Measurements from ENCODE around the gene TBC1D9.

The TBC1D9 gene

DNA sequence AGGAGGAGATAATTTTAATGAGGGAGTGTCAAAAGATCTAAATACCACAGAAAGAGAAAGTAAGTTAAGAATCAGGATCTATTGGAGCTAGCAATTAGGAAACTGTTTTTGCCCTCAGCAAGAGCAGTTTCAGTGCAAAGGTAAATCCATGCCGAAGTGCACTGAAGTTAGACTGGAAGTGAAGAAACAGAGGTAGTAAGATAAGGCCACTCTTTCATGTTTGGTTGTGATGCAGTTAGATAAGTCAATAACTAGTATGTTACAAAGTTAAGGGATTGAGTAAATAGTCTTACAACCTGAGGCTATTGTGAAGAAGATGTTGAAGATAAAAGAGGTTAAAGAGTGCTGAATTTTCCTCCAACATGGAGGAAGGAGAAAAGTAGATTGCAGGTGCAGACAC, 140.7 kb downstream of the TBC1D9 start:
- no CpG with 5 or more reads among the region's 1 CpG for WGBS, 2 donors (ENCODE audit: extremely low coverage in 2 of 2, insufficient read length in 2 of 2, insufficient replicate concordance in 1 of 2)
- no peaks in the 10 kb centered on the region for H3K36me3 ChIP-seq (replicated peaks in 1 of 2; ENCODE audit: control insufficient read depth in 2 of 2, insufficient read depth in 2 of 2, low read length in 2 of 2)

DNA sequence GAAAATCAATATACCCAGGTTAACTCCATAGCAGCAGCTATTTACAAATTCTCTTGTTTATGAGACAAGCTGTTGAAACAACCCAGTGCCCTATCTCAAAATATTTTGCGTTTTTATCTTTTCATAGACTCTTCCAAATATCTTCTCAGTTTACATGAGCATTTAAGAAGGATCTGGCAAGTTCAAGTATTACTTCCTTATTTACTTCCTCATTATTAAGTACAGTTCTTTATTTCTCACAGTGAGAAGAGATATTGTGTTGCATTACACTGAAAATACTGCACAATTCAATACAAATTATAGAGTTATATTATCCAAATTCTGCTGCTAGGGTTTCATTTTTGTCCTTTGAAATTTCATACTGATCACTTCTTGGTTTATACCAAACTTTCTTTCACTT, 143.8 kb downstream of the TBC1D9 start:
- H3K27me3 ChIP-seq (ENCODE audit: control insufficient read depth in 3 of 3, insufficient read depth in 3 of 3, low read depth in 1 of 3, low read length in 3 of 3), result no peaks in the 10 kb centered on the region
- H4K91ac ChIP-seq (ENCODE audit: low read depth, low read length, poor library complexity), result no peak overlapping the region

More for the DNA sequence above, 140.7 kb downstream of the TBC1D9 start:
- no peak overlapping the region for H3K14ac ChIP-seq (ENCODE audit: low read length)
- no peak overlapping the region for H3K4me3 ChIP-seq (ENCODE audit: low read length in 2 of 2)
- H3K27ac ChIP-seq (replicated peaks; ENCODE audit: low read length), result no peak overlapping the region
- H3K4me2 ChIP-seq (ENCODE audit: insufficient read depth, low read length, poor library complexity, severe bottlenecking), result no peak overlapping the region
- H2AK5ac ChIP-seq (ENCODE audit: low read depth, low read length), result no peak overlapping the region
- no peak overlapping the region for H3K4ac ChIP-seq (ENCODE audit: low read length)
- H2BK12ac ChIP-seq (ENCODE audit: low read length), result no peak overlapping the region
- no peak overlapping the region for H3K9ac ChIP-seq (ENCODE audit: low read depth, low read length, poor library complexity)
- H4K8ac ChIP-seq (ENCODE audit: low read depth, low read length), result no peak overlapping the region
- no peak overlapping the region for H2BK5ac ChIP-seq (ENCODE audit: low read length)
- no peaks in the 10 kb centered on the region for H3K27me3 ChIP-seq (ENCODE audit: control insufficient read depth in 3 of 3, insufficient read depth in 3 of 3, low read depth in 1 of 3, low read length in 3 of 3)
- H3K23ac ChIP-seq (ENCODE audit: low read depth, low read length, poor library complexity), result no peak overlapping the region
- H3K4me1 ChIP-seq (ENCODE audit: control insufficient read depth in 2 of 2, insufficient read depth in 1 of 2, low read depth in 1 of 2, low read length in 2 of 2), result peaks cover 7 to 8% of the 10 kb centered on the region in 2 donors
- no peak overlapping the region for H3K18ac ChIP-seq (ENCODE audit: low read length)
- no peak overlapping the region for H4K91ac ChIP-seq (ENCODE audit: low read depth, low read length, poor library complexity)
- DNase-seq (ENCODE audit: low spot score), result no peak
- H3K9me3 ChIP-seq (replicated peaks in 1 of 2; ENCODE audit: control insufficient read depth in 2 of 2, insufficient read depth in 1 of 2, low read depth in 1 of 2, low read length in 2 of 2), result no peaks in the 10 kb centered on the region
- H2AFZ ChIP-seq (ENCODE audit: low read length), result no peak overlapping the region
- no peak overlapping the region for H2BK120ac ChIP-seq (ENCODE audit: low read depth, low read length)
- no peak overlapping the region for H2BK15ac ChIP-seq (ENCODE audit: low read length)
- H3K79me1 ChIP-seq (ENCODE audit: low read depth, low read length), result no peaks in the 10 kb centered on the region

GRCh38 chr4:140611854-140612253, 144.3 kb downstream of the TBC1D9 start:
- H3K18ac ChIP-seq (ENCODE audit: low read length), result no peak overlapping the region
- H4K8ac ChIP-seq (ENCODE audit: low read depth, low read length), result no peak overlapping the region
- H2AK5ac ChIP-seq (ENCODE audit: low read depth, low read length), result no peak overlapping the region
- H4K91ac ChIP-seq (ENCODE audit: low read depth, low read length, poor library complexity), result no peak overlapping the region
- no peak overlapping the region for H3K4me3 ChIP-seq (ENCODE audit: low read length in 2 of 2)
- WGBS, 2 donors (ENCODE audit: extremely low coverage in 2 of 2, insufficient read length in 2 of 2, insufficient replicate concordance in 1 of 2), result no CpG with 5 or more reads among the region's 3 CpGs
- no peaks in the 10 kb centered on the region for H3K79me1 ChIP-seq (ENCODE audit: low read depth, low read length)
- H3K9me3 ChIP-seq (replicated peaks in 1 of 2; ENCODE audit: control insufficient read depth in 2 of 2, insufficient read depth in 1 of 2, low read depth in 1 of 2, low read length in 2 of 2), result no peaks in the 10 kb centered on the region
- H3K36me3 ChIP-seq (replicated peaks in 1 of 2; ENCODE audit: control insufficient read depth in 2 of 2, insufficient read depth in 2 of 2, low read length in 2 of 2), result no peaks in the 10 kb centered on the region
- H3K23ac ChIP-seq (ENCODE audit: low read depth, low read length, poor library complexity), result no peak overlapping the region
- H3K9ac ChIP-seq (ENCODE audit: low read depth, low read length, poor library complexity), result no peak overlapping the region
- H2BK5ac ChIP-seq (ENCODE audit: low read length), result no peak overlapping the region
- no peak overlapping the region for H2BK120ac ChIP-seq (ENCODE audit: low read depth, low read length)
- no peak for DNase-seq (ENCODE audit: low spot score)
- peaks cover 2 to 8% of the 10 kb centered on the region in 2 donors for H3K4me1 ChIP-seq (ENCODE audit: control insufficient read depth in 2 of 2, insufficient read depth in 1 of 2, low read depth in 1 of 2, low read length in 2 of 2)
- no peak overlapping the region for H3K14ac ChIP-seq (ENCODE audit: low read length)
- H3K27ac ChIP-seq (replicated peaks; ENCODE audit: low read length), result no peak overlapping the region
- H2AFZ ChIP-seq (ENCODE audit: low read length), result no peak overlapping the region
- no peak overlapping the region for H3K4ac ChIP-seq (ENCODE audit: low read length)
- no peak overlapping the region for H2BK12ac ChIP-seq (ENCODE audit: low read length)
- H3K27me3 ChIP-seq (ENCODE audit: control insufficient read depth in 3 of 3, insufficient read depth in 3 of 3, low read depth in 1 of 3, low read length in 3 of 3), result no peaks in the 10 kb centered on the region
- H2BK15ac ChIP-seq (ENCODE audit: low read length), result no peak overlapping the region
- no peak overlapping the region for H3K4me2 ChIP-seq (ENCODE audit: insufficient read depth, low read length, poor library complexity, severe bottlenecking)

More for the DNA sequence above, 143.8 kb downstream of the TBC1D9 start:
- Histone ChIP-seq H3K4me3 (ENCODE audit: low read length in 2 of 2) (no peak overlapping the region), H3K27ac (replicated peaks; ENCODE audit: low read length) (no peak overlapping the region), H2BK12ac (ENCODE audit: low read length) (no peak overlapping the region), H2BK15ac (ENCODE audit: low read length) (no peak overlapping the region), H3K4ac (ENCODE audit: low read length) (no peak overlapping the region), H4K8ac (ENCODE audit: low read depth, low read length) (no peak overlapping the region), H3K36me3 (replicated peaks in 1 of 2; ENCODE audit: control insufficient read depth in 2 of 2, insufficient read depth in 2 of 2, low read length in 2 of 2) (no peaks in the 10 kb centered on the region), H3K9ac (ENCODE audit: low read depth, low read length, poor library complexity) (no peak overlapping the region), H2BK120ac (ENCODE audit: low read depth, low read length) (no peak overlapping the region), H2AFZ (ENCODE audit: low read length) (no peak overlapping the region), H3K18ac (ENCODE audit: low read length) (no peak overlapping the region), H3K79me1 (ENCODE audit: low read depth, low read length) (no peaks in the 10 kb centered on the region), H2AK5ac (ENCODE audit: low read depth, low read length) (no peak overlapping the region), H2BK5ac (ENCODE audit: low read length) (no peak overlapping the region), H3K9me3 (replicated peaks in 1 of 2; ENCODE audit: control insufficient read depth in 2 of 2, insufficient read depth in 1 of 2, low read depth in 1 of 2, low read length in 2 of 2) (no peaks in the 10 kb centered on the region), H3K4me1 (ENCODE audit: control insufficient read depth in 2 of 2, insufficient read depth in 1 of 2, low read depth in 1 of 2, low read length in 2 of 2) (peaks cover 6 to 8% of the 10 kb centered on the region in 2 donors), H3K4me2 (ENCODE audit: insufficient read depth, low read length, poor library complexity, severe bottlenecking) (no peak overlapping the region), H3K14ac (ENCODE audit: low read length) (no peak overlapping the region), H3K23ac (ENCODE audit: low read depth, low read length, poor library complexity) (no peak overlapping the region)
- no CpG with 5 or more reads among the region's 1 CpG for WGBS, 2 donors (ENCODE audit: extremely low coverage in 2 of 2, insufficient read length in 2 of 2, insufficient replicate concordance in 1 of 2)
- DNase-seq (ENCODE audit: low spot score), result no peak

DNA sequence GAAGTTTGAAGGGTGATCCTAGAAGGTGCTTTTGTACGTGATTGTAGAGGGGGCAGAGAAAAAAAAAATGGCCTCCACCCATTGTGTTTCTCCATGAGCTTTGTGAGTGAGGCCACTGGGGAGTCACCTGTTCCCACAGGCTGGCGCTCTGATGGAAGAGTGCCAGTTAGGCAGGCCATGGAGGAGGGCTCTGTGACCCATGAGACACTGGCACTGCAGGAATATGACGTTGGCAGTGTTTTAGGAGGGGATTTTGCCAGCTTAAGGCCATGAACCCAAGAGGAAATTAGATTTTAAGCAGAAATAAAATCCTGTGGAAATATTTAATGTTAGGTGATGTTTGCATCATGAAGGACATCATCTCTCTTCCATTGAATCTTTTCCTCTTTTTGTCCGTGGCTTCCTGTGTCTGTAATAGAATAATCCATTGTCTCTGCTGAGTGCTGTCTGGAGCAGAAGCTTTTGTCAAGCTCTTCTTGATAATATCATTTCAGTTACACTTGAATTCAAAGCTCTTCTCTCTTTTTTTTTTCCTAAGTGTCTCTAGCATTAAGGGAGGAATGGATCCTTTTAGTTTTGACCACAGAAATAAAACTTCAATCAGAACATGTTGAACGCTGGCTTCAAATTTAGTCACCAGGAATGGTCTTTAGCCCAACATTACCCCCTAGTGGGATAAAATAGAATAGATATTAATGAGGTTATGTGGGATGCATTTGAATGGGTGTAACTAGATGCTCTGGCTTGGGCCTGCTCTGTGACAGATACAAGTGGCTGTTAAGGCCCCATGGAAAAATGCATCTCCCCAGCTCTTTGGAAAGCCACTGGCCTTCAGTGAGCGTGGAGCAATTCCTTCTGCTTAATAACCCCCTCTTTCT, 146.4 kb downstream of the TBC1D9 start:
- no CpG with 5 or more reads among the region's 6 CpGs for WGBS, 2 donors (ENCODE audit: extremely low coverage in 2 of 2, insufficient read length in 2 of 2, insufficient replicate concordance in 1 of 2)
- Histone ChIP-seq H3K23ac (ENCODE audit: low read depth, low read length, poor library complexity) (no peak overlapping the region), H3K14ac (ENCODE audit: low read length) (no peak overlapping the region), H3K79me1 (ENCODE audit: low read depth, low read length) (no peaks in the 10 kb centered on the region), H3K27me3 (ENCODE audit: control insufficient read depth in 3 of 3, insufficient read depth in 3 of 3, low read depth in 1 of 3, low read length in 3 of 3) (no peaks in the 10 kb centered on the region), H2BK5ac (ENCODE audit: low read length) (no peak overlapping the region), H3K4me1 (ENCODE audit: control insufficient read depth in 2 of 2, insufficient read depth in 1 of 2, low read depth in 1 of 2, low read length in 2 of 2) (peaks cover 2 to 8% of the 10 kb centered on the region in 2 donors), H2AK5ac (ENCODE audit: low read depth, low read length) (no peak overlapping the region), H3K18ac (ENCODE audit: low read length) (peak overlapping the region; percentile 55), H3K36me3 (replicated peaks in 1 of 2; ENCODE audit: control insufficient read depth in 2 of 2, insufficient read depth in 2 of 2, low read length in 2 of 2) (no peaks in the 10 kb centered on the region), H3K27ac (replicated peaks; ENCODE audit: low read length) (no peak overlapping the region), H3K9me3 (replicated peaks in 1 of 2; ENCODE audit: control insufficient read depth in 2 of 2, insufficient read depth in 1 of 2, low read depth in 1 of 2, low read length in 2 of 2) (no peaks in the 10 kb centered on the region), H3K4ac (ENCODE audit: low read length) (no peak overlapping the region), H4K91ac (ENCODE audit: low read depth, low read length, poor library complexity) (no peak overlapping the region), H3K4me3 (ENCODE audit: low read length in 2 of 2) (peak overlapping the region in 1 of 2 donors; percentile 52), H3K9ac (ENCODE audit: low read depth, low read length, poor library complexity) (no peak overlapping the region), H3K4me2 (ENCODE audit: insufficient read depth, low read length, poor library complexity, severe bottlenecking) (no peak overlapping the region), H2BK120ac (ENCODE audit: low read depth, low read length) (no peak overlapping the region), H4K8ac (ENCODE audit: low read depth, low read length) (no peak overlapping the region), H2AFZ (ENCODE audit: low read length) (peak overlapping the region; percentile 77), H2BK15ac (ENCODE audit: low read length) (no peak overlapping the region), H2BK12ac (ENCODE audit: low read length) (no peak overlapping the region)
- peak; percentile 35 for DNase-seq (ENCODE audit: low spot score)
